ENCODE measurements around the gene PRKCG.

DNA sequence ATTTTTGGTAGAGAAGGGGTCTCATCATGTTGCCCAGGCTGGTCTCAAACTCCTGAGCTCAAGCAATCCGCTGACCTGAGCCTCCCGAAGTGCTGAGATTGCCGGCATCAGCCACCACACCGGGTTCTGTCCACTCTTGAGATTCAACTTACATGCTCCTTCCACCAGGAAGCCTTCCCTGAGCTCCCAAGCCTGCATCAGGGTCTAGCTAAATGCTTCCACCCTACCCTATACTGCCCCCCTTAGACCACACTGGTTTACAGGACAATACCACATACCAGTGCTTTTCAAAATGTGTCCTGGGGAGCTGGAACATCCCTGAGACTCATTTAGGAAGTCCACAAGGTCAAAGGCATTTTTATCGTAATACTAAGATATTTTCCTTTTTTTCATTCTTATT is 65.6 kb downstream of the PRKCG start:
- TF ChIP-seq, protein P1, sequence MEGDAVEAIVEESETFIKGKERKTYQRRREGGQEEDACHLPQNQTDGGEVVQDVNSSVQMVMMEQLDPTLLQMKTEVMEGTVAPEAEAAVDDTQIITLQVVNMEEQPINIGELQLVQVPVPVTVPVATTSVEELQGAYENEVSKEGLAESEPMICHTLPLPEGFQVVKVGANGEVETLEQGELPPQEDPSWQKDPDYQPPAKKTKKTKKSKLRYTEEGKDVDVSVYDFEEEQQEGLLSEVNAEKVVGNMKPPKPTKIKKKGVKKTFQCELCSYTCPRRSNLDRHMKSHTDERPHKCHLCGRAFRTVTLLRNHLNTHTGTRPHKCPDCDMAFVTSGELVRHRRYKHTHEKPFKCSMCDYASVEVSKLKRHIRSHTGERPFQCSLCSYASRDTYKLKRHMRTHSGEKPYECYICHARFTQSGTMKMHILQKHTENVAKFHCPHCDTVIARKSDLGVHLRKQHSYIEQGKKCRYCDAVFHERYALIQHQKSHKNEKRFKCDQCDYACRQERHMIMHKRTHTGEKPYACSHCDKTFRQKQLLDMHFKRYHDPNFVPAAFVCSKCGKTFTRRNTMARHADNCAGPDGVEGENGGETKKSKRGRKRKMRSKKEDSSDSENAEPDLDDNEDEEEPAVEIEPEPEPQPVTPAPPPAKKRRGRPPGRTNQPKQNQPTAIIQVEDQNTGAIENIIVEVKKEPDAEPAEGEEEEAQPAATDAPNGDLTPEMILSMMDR (IDR thresholded peaks at IDR 0.05): no peak
- TF ChIP-seq POLR2A (IDR thresholded peaks at IDR 0.05): no peak
